A673 (cell line): Measurements from ENCODE around the gene SLC6A6. TPM values are rescaled to one million over a fixed set of nuclear protein-coding genes. Genes with fewer than 3 reads are reported as not detected.

ENCODE experiments used
- BruUV-seq: library from RNA; stranded (reverse); fragments of 400-500 nt; replicated peaks from 2 replicates; lab custom pipeline; 2021; lab: Mats Ljungman, UMichigan
- CTCF ChIA-PET: fragments of 300-600 bp; sonication (Branson Sonifier 250); formaldehyde crosslinking; loops from one replicate; lab custom pipeline; 2022; ENCODE audit warnings: antibody characterized with exemption; lab: Charles Lee
- POLR2A ChIA-PET: fragments of 300-600 bp; sonication (Branson Sonifier 250); formaldehyde crosslinking; loops from one replicate; lab custom pipeline; 2022; ENCODE audit warnings: antibody characterized with exemption; ENCODE audit not compliant: low non-redundant PET; lab: Charles Lee
- DNase-seq: peaks from one replicate; pipeline ENCODE4 v3.0.0-alpha.2; 2015; ENCODE audit warnings: low spot score
- H3K27ac ChIP-seq: fragments of 200-600 bp; sonication (generic); 2 replicates; pipeline ENCODE4 v1.5.1; 2016; ENCODE audit warnings: mixed run types, low read depth, mild to moderate bottlenecking, mixed read lengths, antibody characterized with exemption, low read length; ENCODE audit not compliant: poor library complexity, severe bottlenecking
- H3K27me3 ChIP-seq: fragments of 200-600 bp; sonication (generic); replicated peaks from 2 replicates; pipeline ENCODE4 v1.6.1; 2017; ENCODE audit warnings: mixed run types, low read depth, mild to moderate bottlenecking, mixed read lengths, antibody characterized with exemption, low read length; ENCODE audit not compliant: insufficient read depth, poor library complexity
- H3K36me3 ChIP-seq: fragments of 200-600 bp; sonication (generic); 2 replicates; pipeline ENCODE4 v1.6.1; 2016; ENCODE audit warnings: mixed run types, mild to moderate bottlenecking, mixed read lengths, antibody characterized with exemption, low read length; ENCODE audit not compliant: insufficient read depth, poor library complexity, severe bottlenecking
- H3K4me1 ChIP-seq: fragments of 200-600 bp; sonication (generic); 2 replicates; pipeline ENCODE4 v1.6.1; 2017; ENCODE audit warnings: mixed run types, mild to moderate bottlenecking, mixed read lengths, antibody characterized with exemption, low read length; ENCODE audit not compliant: insufficient read depth, poor library complexity, severe bottlenecking
- H3K4me3 ChIP-seq: fragments of 200-600 bp; sonication (generic); 2 replicates; pipeline ENCODE4 v1.5.1; 2016; ENCODE audit warnings: low read depth, mixed run types, mild to moderate bottlenecking, mixed read lengths, low read length; ENCODE audit not compliant: poor library complexity, severe bottlenecking
- H3K9me3 ChIP-seq: fragments of 200-600 bp; sonication (generic); 2 replicates; pipeline ENCODE4 v1.6.1; 2016; ENCODE audit warnings: mixed run types, low read depth, mild to moderate bottlenecking, mixed read lengths, antibody characterized with exemption, low read length; ENCODE audit not compliant: poor library complexity, severe bottlenecking
- CTCF ChIP-seq: fragments of 300-800, 200-600 bp; sonication (generic); conservative IDR thresholded peaks from 2 replicates; pipeline ENCODE4 v1.5.1; 2017; ENCODE audit warnings: low read depth, mild to moderate bottlenecking, antibody characterized with exemption, low read length, moderate library complexity, mixed read lengths
- EZH2 ChIP-seq: fragments of 200-600 bp; sonication (generic); IDR thresholded peaks from 2 replicates; pipeline ENCODE4 v1.6.1; 2017; ENCODE audit warnings: borderline replicate concordance, low read depth, mild to moderate bottlenecking, mixed read lengths, antibody characterized with exemption, low read length; ENCODE audit not compliant: poor library complexity, severe bottlenecking
- intact Hi-C: fragments of 100-400 bp; cut with micrococcal nuclease; formaldehyde crosslinking; loops from one replicate; pipeline ENCODE4 v1.10.0; 2022; ENCODE audit not compliant: unreplicated experiment
- total RNA-seq: library from RNA; stranded (reverse); gene quantifications from 2 replicates; pipeline ENCODE4 v1.2.3, GENCODE V29; 2021

SLC6A6 gene
- total RNA-seq, 1 experiment from 2014 or later = 55.1 TPM

- H3K27ac ChIP-seq = no peak overlapping the region
- intact Hi-C loops = loop anchor here (5.0 kb wide), 2 partner anchors 64 to 189 kb away; partner anchors contain the start of gene SLC6A6
- peaks cover 23% of the 10 kb centered on the region for H3K36me3 ChIP-seq
- CTCF ChIA-PET = no interaction called here
- DNase-seq = no peak
- no peaks in the 10 kb centered on the region for H3K4me1 ChIP-seq
- BruUV-seq = no TSS peak
- no peaks in the 10 kb centered on the region for H3K27me3 ChIP-seq
- no peaks in the 10 kb centered on the region for H3K9me3 ChIP-seq
- POLR2A ChIA-PET = no interaction called here
- no peak overlapping the region for H3K4me3 ChIP-seq
- TF ChIP-seq CTCF (no peak), EZH2 (no peak)
Observed at GRCh38 chr3:14466179-14466903, 63.9 kb downstream of the SLC6A6 start.

- no TSS peak for BruUV-seq
- no peak overlapping the region for H3K4me3 ChIP-seq
- peak; percentile 41 for DNase-seq
- TF ChIP-seq EZH2 (no peak), CTCF (peak; percentile 84)
- intact Hi-C loops = loop anchor here (1.0 to 5.0 kb wide), 4 partner anchors 66 to 265 kb away; partner anchors contain the start of gene SLC6A6
- POLR2A ChIA-PET = interaction anchor here (0.7 kb wide), 1 partner anchor 582 kb away, joined by 11 read pairs; no protein-coding TSS in a partner anchor
- no peaks in the 10 kb centered on the region for H3K27me3 ChIP-seq
- no peaks in the 10 kb centered on the region for H3K4me1 ChIP-seq
- CTCF ChIA-PET = interaction anchor here (0.6 to 1.2 kb wide), 10 partner anchors 20 to 597 kb away, joined by 3 to 13 read pairs (median 5); no protein-coding TSS in a partner anchor
- H3K9me3 ChIP-seq = no peaks in the 10 kb centered on the region
- H3K27ac ChIP-seq = no peak overlapping the region
- peaks cover 27% of the 10 kb centered on the region for H3K36me3 ChIP-seq
Observed at GRCh38 chr3:14467814-14468620, 65.6 kb downstream of the SLC6A6 start.

GRCh38 chr3:14468621-14468981 is 66.2 kb downstream of the SLC6A6 start:
- H3K27me3 ChIP-seq = no peaks in the 10 kb centered on the region
- no peak for DNase-seq
- no peak overlapping the region for H3K4me3 ChIP-seq
- H3K36me3 ChIP-seq = peaks cover 21% of the 10 kb centered on the region
- H3K4me1 ChIP-seq = no peaks in the 10 kb centered on the region
- no TSS peak for BruUV-seq
- H3K27ac ChIP-seq = no peak overlapping the region
- CTCF ChIA-PET = interaction anchor here (0.6 to 0.9 kb wide), 8 partner anchors 20 to 596 kb away, joined by 3 to 13 read pairs (median 5); no protein-coding TSS in a partner anchor
- no peaks in the 10 kb centered on the region for H3K9me3 ChIP-seq
- TF ChIP-seq CTCF (no peak), EZH2 (no peak)
- POLR2A ChIA-PET = interaction anchor here (0.7 kb wide), 1 partner anchor 582 kb away, joined by 11 read pairs; no protein-coding TSS in a partner anchor
- intact Hi-C loops = loop anchor here (1.0 to 5.0 kb wide), 4 partner anchors 66 to 265 kb away; partner anchors contain the start of gene SLC6A6
